Lung (tissue), 12 donors: Measurements from ENCODE around the gene PRM2. TPM values are rescaled to one million over a fixed set of nuclear protein-coding genes. Genes with fewer than 3 reads are reported as not detected.

Experiments
- ATAC-seq: fragments of 200-7000 bp; cut with Tn5 transposase; one replicate; pipeline ENCODE4 v1.9.1; 2020; ENCODE audit warnings: moderate number of reproducible peaks; ENCODE audit not compliant: insufficient read depth, low FRiP score
- DNase-seq, 3 donors: peaks; one replicate each; pipeline ENCODE4 v3.0.0-alpha.2; 2013 to 2017
- H3K27ac ChIP-seq, 2 donors: one replicate each; pipeline ENCODE4 v1.5.1; 2013; ENCODE audit warnings: mild to moderate bottlenecking in 2 of 2, moderate library complexity in 2 of 2, control low read depth in 1 of 2, inconsistent platforms in 1 of 2, low read depth in 1 of 2, low read length in 1 of 2
- H3K27me3 ChIP-seq, 3 donors: one replicate each; pipeline ENCODE4 v1.5.1; 2013; ENCODE audit warnings: low read length in 2 of 3; ENCODE audit not compliant: control insufficient read depth in 3 of 3, insufficient read depth in 3 of 3
- H3K36me3 ChIP-seq, 4 donors: one replicate each; pipeline ENCODE4 v1.5.1; 2013; ENCODE audit warnings: low read length in 4 of 4, mild to moderate bottlenecking in 1 of 4, moderate library complexity in 1 of 4; ENCODE audit not compliant: control insufficient read depth in 4 of 4, insufficient read depth in 4 of 4
- H3K4me1 ChIP-seq, 5 donors: one replicate each; pipeline ENCODE4 v1.5.1; 2013; ENCODE audit warnings: low read length in 5 of 5, mild to moderate bottlenecking in 2 of 5, moderate library complexity in 1 of 5; ENCODE audit not compliant: control insufficient read depth in 5 of 5, insufficient read depth in 5 of 5
- H3K4me3 ChIP-seq: one replicate; pipeline ENCODE4 v1.5.1; 2013; ENCODE audit warnings: mild to moderate bottlenecking, control low read depth, moderate library complexity
- H3K9ac ChIP-seq, 2 donors: one replicate each; pipeline ENCODE4 v1.5.1; 2013; ENCODE audit warnings: low read length in 2 of 2, control low read depth in 1 of 2; ENCODE audit not compliant: insufficient read depth in 1 of 2
- H3K9me3 ChIP-seq, 4 donors: one replicate each; pipeline ENCODE4 v1.5.1; 2013; ENCODE audit warnings: low read length in 3 of 4, mild to moderate bottlenecking in 1 of 4, moderate library complexity in 1 of 4; ENCODE audit not compliant: control insufficient read depth in 4 of 4, insufficient read depth in 3 of 4
- CTCF ChIP-seq: IDR thresholded peaks from 2 replicates; pipeline ENCODE4 v1.5.1; 2012; ENCODE audit warnings: mild to moderate bottlenecking; ENCODE audit errors: control extremely low read depth, extremely low read depth
- WGBS, 2 donors: extraction: QIAGEN DNeasy Blood & Tissue Kit; methylation state at CpG; one replicate each; pipeline ENCODE4 v1.1.7; 2013; 5-methylcytosine and 5-hydroxymethylcytosine counted together
- polyA plus RNA-seq, 2 donors: library from polyadenylated mRNA; stranded (reverse); fragments of 200-250 nt; gene quantifications; one replicate each; pipeline ENCODE4 v1.2.1, GENCODE V29; 2013
- total RNA-seq, 2 donors: library from RNA; depleted of rRNA in 1 of 2; stranded (reverse); fragments of >200 nt in 1 of 2; gene quantifications; one replicate each; pipeline ENCODE4 v1.2.1, GENCODE V29; 2014 to 2021
- donor health status: control.
- donor health status: control.
- donor health status: Bipolar disorder and iron deficiency.
- donor health status: healthy.
- donor health status: DM: yes; HTN: yes; CAD: no.

Gene PRM2
- total and polyA plus RNA-seq, 4 donors, result not detected

- TF ChIP-seq CTCF, result no peak
- ATAC-seq, result no peak
These were observed 46.5 kb upstream of the PRM2 start for GRCh38 chr16:11322823-11323222.

GRCh38 chr16:11321662-11322061, 45.4 kb upstream of the PRM2 start:
- ATAC-seq (no peak), DNase-seq (no peak)
- no peak overlapping the region for H3K9ac ChIP-seq
- no peaks in the 10 kb centered on the region for H3K36me3 ChIP-seq
- H3K27me3 ChIP-seq, result no peaks in the 10 kb centered on the region
- no peaks in the 10 kb centered on the region for H3K9me3 ChIP-seq
- H3K4me3 ChIP-seq, result no peak overlapping the region
- TF ChIP-seq CTCF, result no peak
- peaks cover 0 to 13% (median 0%) of the 10 kb centered on the region in 5 donors for H3K4me1 ChIP-seq
- 84 to 91% methylated on average over 5 of the region's 5 CpGs for WGBS, 2 donors
- H3K27ac ChIP-seq, result no peak overlapping the region

More at GRCh38 chr16:11322823-11323222, 46.5 kb upstream of the PRM2 start:
- H3K27ac ChIP-seq, result no peak overlapping the region
- DNase-seq, result no peak
- H3K9ac ChIP-seq, result no peak overlapping the region
- H3K27me3 ChIP-seq, result no peaks in the 10 kb centered on the region
- H3K9me3 ChIP-seq, result no peaks in the 10 kb centered on the region
- no peak overlapping the region for H3K4me3 ChIP-seq
- WGBS, 2 donors, result 87 to 90% methylated on average over 3 of the region's 3 CpGs
- H3K36me3 ChIP-seq, result no peaks in the 10 kb centered on the region
- H3K4me1 ChIP-seq, result peaks cover 0 to 20% (median 3%) of the 10 kb centered on the region in 5 donors

- H3K27me3 ChIP-seq, result no peaks in the 10 kb centered on the region
- H3K4me1 ChIP-seq, result peaks cover 0 to 19% (median 4%) of the 10 kb centered on the region in 5 donors
- no peak for ATAC-seq
- H3K27ac ChIP-seq, result no peak overlapping the region
- H3K4me3 ChIP-seq, result no peak overlapping the region
- no peak for DNase-seq
- WGBS, 2 donors, result 86 to 92% methylated on average over 10 of the region's 10 CpGs
- TF ChIP-seq CTCF, result no peak
- no peaks in the 10 kb centered on the region for H3K9me3 ChIP-seq
- H3K36me3 ChIP-seq, result no peaks in the 10 kb centered on the region
- no peak overlapping the region for H3K9ac ChIP-seq
These were observed 43.9 kb upstream of the PRM2 start for GRCh38 chr16:11320170-11320569.

- Histone ChIP-seq H3K9ac (no peak overlapping the region), H3K27me3 (no peaks in the 10 kb centered on the region), H3K27ac (no peak overlapping the region), H3K9me3 (no peaks in the 10 kb centered on the region), H3K36me3 (no peaks in the 10 kb centered on the region), H3K4me1 (peaks cover 0 to 24% (median 4%) of the 10 kb centered on the region in 5 donors), H3K4me3 (no peak overlapping the region)
- no peak for TF ChIP-seq CTCF
- no peak for ATAC-seq
- DNase-seq, result no peak
- 64 to 71% methylated on average over 8 of the region's 8 CpGs for WGBS, 2 donors
These were observed 43.4 kb upstream of the PRM2 start for GRCh38 chr16:11319529-11320146.
